DND-41 (cell line): ENCODE results near the gene STAB2.
"Not testable (repeated sequence)": the region's sequence is repeated elsewhere in the genome, so short reads cannot be mapped to it uniquely, and the experiment has no call there.

Source experiments
- ATAC-seq: fragments of 200-7000 bp; cut with Tn5 transposase; 3 replicates; pipeline ENCODE4 v1.9.1; 2021; ENCODE audit warnings: low read depth; ENCODE audit not compliant: insufficient read depth
- DNase-seq: peaks from one replicate; pipeline ENCODE4 v3.0.0-alpha.2; 2020
- H2AFZ ChIP-seq: 2 replicates; pipeline ENCODE4 v1.6.0; 2012; ENCODE audit warnings: low read depth, low read length
- H3K27ac ChIP-seq: 2 replicates; pipeline ENCODE4 v1.5.1; 2012; ENCODE audit warnings: low read length, inconsistent platforms
- H3K27me3 ChIP-seq: fragments of 200-600 bp; sonication (generic); 2 replicates; pipeline ENCODE4 v1.6.0; 2012; ENCODE audit warnings: low read length, mild to moderate bottlenecking, inconsistent platforms; ENCODE audit not compliant: insufficient read depth, poor library complexity
- H3K36me3 ChIP-seq: 2 replicates; pipeline ENCODE4 v1.5.1; 2012; ENCODE audit warnings: low read length, inconsistent platforms; ENCODE audit not compliant: insufficient read depth
- H3K4me1 ChIP-seq: 2 replicates; pipeline ENCODE4 v1.5.1; 2012; ENCODE audit warnings: mild to moderate bottlenecking, low read length; ENCODE audit not compliant: insufficient read depth
- H3K4me2 ChIP-seq: 2 replicates; pipeline ENCODE4 v1.6.0; 2012; ENCODE audit warnings: mild to moderate bottlenecking, moderate library complexity, low read length, inconsistent platforms; ENCODE audit not compliant: insufficient read depth
- H3K4me3 ChIP-seq, 2 experiments: fragments of 200-600 bp in 1 of 2; shearing (Covaris generic) in 1 of 2; 2 replicates each; pipeline ENCODE4 v1.5.1; 2012 to 2016; ENCODE audit warnings: inconsistent platforms in 2 of 2, low read length in 2 of 2, mild to moderate bottlenecking in 2 of 2, low read depth in 1 of 2, moderate library complexity in 1 of 2
- H3K79me2 ChIP-seq: 2 replicates; pipeline ENCODE4 v1.6.0; 2012; ENCODE audit warnings: low read length, inconsistent platforms; ENCODE audit not compliant: insufficient read depth
- H3K9ac ChIP-seq: 2 replicates; pipeline ENCODE4 v1.6.0; 2012; ENCODE audit warnings: low read depth, mild to moderate bottlenecking, inconsistent platforms, low read length, moderate library complexity
- H3K9me3 ChIP-seq: 2 replicates; pipeline ENCODE4 v1.5.1; 2012; ENCODE audit warnings: low read length, moderate library complexity, mild to moderate bottlenecking, inconsistent platforms; ENCODE audit not compliant: insufficient read depth, severe bottlenecking
- H4K20me1 ChIP-seq: 2 replicates; pipeline ENCODE4 v1.6.0; 2012; ENCODE audit warnings: low read length; ENCODE audit not compliant: insufficient read depth
- CTCF ChIP-seq: IDR thresholded peaks from 2 replicates; pipeline ENCODE4 v1.5.1; 2012; ENCODE audit warnings: borderline replicate concordance, low read length, moderate library complexity, mild to moderate bottlenecking; ENCODE audit not compliant: poor library complexity, severe bottlenecking; ENCODE audit errors: extremely low read depth
- EZH2 ChIP-seq: IDR thresholded peaks from 3 replicates; pipeline ENCODE4 v1.6.1; 2012; ENCODE audit warnings: borderline replicate concordance, low read depth, mild to moderate bottlenecking, moderate library complexity, low read length, inconsistent platforms; ENCODE audit not compliant: severe bottlenecking

Gene STAB2

GRCh38 chr12:103652808-103653207 is 65.7 kb downstream of the STAB2 start:
- H3K4me3 ChIP-seq: no peak overlapping the region
- DNase-seq (no peak), ATAC-seq (no peak)
- no peak overlapping the region for H2AFZ ChIP-seq
- TF ChIP-seq CTCF: no peak
- TF ChIP-seq EZH2: no peak
- H4K20me1 ChIP-seq: no peaks in the 10 kb centered on the region
- no peak overlapping the region for H3K4me2 ChIP-seq
- no peaks in the 10 kb centered on the region for H3K4me1 ChIP-seq
- no peaks in the 10 kb centered on the region for H3K36me3 ChIP-seq
- no peak overlapping the region for H3K27ac ChIP-seq
- H3K9me3 ChIP-seq: no peaks in the 10 kb centered on the region
- no peak overlapping the region for H3K9ac ChIP-seq
- H3K79me2 ChIP-seq: no peaks in the 10 kb centered on the region
- H3K27me3 ChIP-seq: peaks cover 8% of the 10 kb centered on the region

GRCh38 chr12:103653568-103654173 is 66.6 kb downstream of the STAB2 start:
- not testable (repeated sequence) for ATAC-seq, H3K4me2 ChIP-seq, H3K36me3 ChIP-seq, H3K79me2 ChIP-seq, H4K20me1 ChIP-seq, DNase-seq, H3K27ac ChIP-seq, H3K27me3 ChIP-seq, H2AFZ ChIP-seq, H3K4me3 ChIP-seq, H3K4me1 ChIP-seq, H3K9me3 ChIP-seq, H3K9ac ChIP-seq

- no peaks in the 10 kb centered on the region for H4K20me1 ChIP-seq
- H3K4me3 ChIP-seq: no peak overlapping the region
- no peak overlapping the region for H3K27ac ChIP-seq
- H3K79me2 ChIP-seq: no peaks in the 10 kb centered on the region
- no peaks in the 10 kb centered on the region for H3K36me3 ChIP-seq
- no peaks in the 10 kb centered on the region for H3K9me3 ChIP-seq
- H2AFZ ChIP-seq: no peak overlapping the region
- ATAC-seq: no peak
- peaks cover 5% of the 10 kb centered on the region for H3K27me3 ChIP-seq
- H3K4me2 ChIP-seq: no peak overlapping the region
- TF ChIP-seq CTCF (no peak), EZH2 (no peak)
- no peak for DNase-seq
- H3K9ac ChIP-seq: no peak overlapping the region
- no peaks in the 10 kb centered on the region for H3K4me1 ChIP-seq
Measured at GRCh38 chr12:103654816-103655215, 67.7 kb downstream of the STAB2 start.

GRCh38 chr12:103656291-103656690 is 69.2 kb downstream of the STAB2 start:
- H3K36me3 ChIP-seq: no peaks in the 10 kb centered on the region
- DNase-seq (no peak), ATAC-seq (no peak)
- no peak overlapping the region for H3K4me2 ChIP-seq
- peaks cover 5% of the 10 kb centered on the region for H3K27me3 ChIP-seq
- no peak overlapping the region for H3K9ac ChIP-seq
- H3K9me3 ChIP-seq: no peaks in the 10 kb centered on the region
- H4K20me1 ChIP-seq: no peaks in the 10 kb centered on the region
- TF ChIP-seq CTCF (no peak), EZH2 (no peak)
- no peaks in the 10 kb centered on the region for H3K79me2 ChIP-seq
- H3K4me1 ChIP-seq: no peaks in the 10 kb centered on the region
- H3K4me3 ChIP-seq: no peak overlapping the region
- H3K27ac ChIP-seq: no peak overlapping the region
- H2AFZ ChIP-seq: no peak overlapping the region
